ENCODE results near the gene ZMAT5.
"Not testable (repeated sequence)": the region's sequence is repeated elsewhere in the genome, so short reads cannot be mapped to it uniquely, and the experiment has no call there.

The ZMAT5 gene

GRCh38 chr22:29786031-29786430, 19.2 kb upstream of the ZMAT5 start:
- DNase-seq (ENCODE audit: low read depth): no peak

GRCh38 chr22:29784451-29785361, 17.9 kb upstream of the ZMAT5 start:
- no peak for DNase-seq (ENCODE audit: low read depth)

- DNase-seq (ENCODE audit: low read depth): no peak
Measured at GRCh38 chr22:29782061-29782845, 15.4 kb upstream of the ZMAT5 start.

GRCh38 chr22:29780748-29781676, 14.2 kb upstream of the ZMAT5 start:
- no peak for DNase-seq (ENCODE audit: low read depth)

- DNase-seq (ENCODE audit: low read depth): no peak
Measured at GRCh38 chr22:29780220-29780619, 13.4 kb upstream of the ZMAT5 start.

GRCh38 chr22:29773233-29773632, 6.4 kb upstream of the ZMAT5 start:
- no peak for DNase-seq (ENCODE audit: low read depth)

- DNase-seq (ENCODE audit: low read depth): no peak
Measured at GRCh38 chr22:29772170-29772641, 5.4 kb upstream of the ZMAT5 start.

GRCh38 chr22:29769723-29770321, 3.0 kb upstream of the ZMAT5 start:
- no peak for DNase-seq (ENCODE audit: low read depth)

GRCh38 chr22:29768052-29768693, 1.4 kb upstream of the ZMAT5 start:
- DNase-seq (ENCODE audit: low read depth): no peak

- DNase-seq (ENCODE audit: low read depth): peak; percentile 86
Measured at GRCh38 chr22:29767171-29768051, 604 bp upstream of the ZMAT5 start, which contains the start of gene UQCR10. Gene UQCR10, plus strand, starts transcription at chr22:29767369. Its CDS starts 30 bp downstream, at chr22:29767399.

GRCh38 chr22:29765905-29766631, 739 bp downstream of the ZMAT5 start:
- no peak for DNase-seq (ENCODE audit: low read depth)

- DNase-seq (ENCODE audit: low read depth): no peak
Measured at GRCh38 chr22:29762263-29762662, 4.5 kb downstream of the ZMAT5 start.

- DNase-seq (ENCODE audit: low read depth): no peak
Measured at GRCh38 chr22:29758959-29759358, 7.8 kb downstream of the ZMAT5 start.

GRCh38 chr22:29758068-29758622, 8.7 kb downstream of the ZMAT5 start:
- no peak for DNase-seq (ENCODE audit: low read depth)

- DNase-seq (ENCODE audit: low read depth): no peak
Measured at GRCh38 chr22:29757096-29757495, 9.7 kb downstream of the ZMAT5 start.

- DNase-seq (ENCODE audit: low read depth): no peak
Measured at GRCh38 chr22:29756341-29756740, 10.5 kb downstream of the ZMAT5 start.

GRCh38 chr22:29755889-29756288, 10.9 kb downstream of the ZMAT5 start:
- DNase-seq (ENCODE audit: low read depth): no peak

GRCh38 chr22:29754658-29755395, 12.0 kb downstream of the ZMAT5 start:
- DNase-seq (ENCODE audit: low read depth): not testable (repeated sequence)
